Naive thymus-derived CD4-positive, alpha-beta T cell (primary cell): Measurements from ENCODE around the gene FASLG. TPM values are rescaled to one million over a fixed set of nuclear protein-coding genes. Genes with fewer than 3 reads are reported as not detected.
"Not testable (repeated sequence)": the region's sequence is repeated elsewhere in the genome, so short reads cannot be mapped to it uniquely, and the experiment has no call there.

Experiments
- ATAC-seq: fragments of 150-1000 bp; cut with Tn5 transposase; 2 replicates; pipeline ENCODE4 v1.10.0; 2021; ENCODE audit warnings: mild to moderate bottlenecking, moderate library complexity
- CTCF ChIA-PET: fragments of 350-600 bp; sonication (Branson Sonifier 250); formaldehyde crosslinking; loops from one replicate; lab custom pipeline; 2021; ENCODE audit warnings: antibody characterized with exemption; lab: Charles Lee
- POLR2A ChIA-PET: fragments of 350-600 bp; sonication (Branson Sonifier 250); formaldehyde crosslinking; loops from one replicate; lab custom pipeline; 2021; ENCODE audit warnings: antibody characterized with exemption, inconsistent platforms; lab: Charles Lee
- DNase-seq, 9 donors: peaks; one replicate each; pipeline versions ENCODE4 v3.0.0 to v3.0.0-alpha.2; 2020 to 2022; ENCODE audit warnings: mixed read lengths in 1 of 9
- H3K27ac ChIP-seq: one replicate; pipeline ENCODE4 v1.7.0; 2013; ENCODE audit warnings: mild to moderate bottlenecking, low read depth, low read length, moderate library complexity
- H3K27me3 ChIP-seq, 2 donors: one replicate each; pipeline ENCODE4 v1.7.0; 2013; ENCODE audit warnings: low read length in 2 of 2, mild to moderate bottlenecking in 2 of 2, moderate library complexity in 2 of 2; ENCODE audit not compliant: control insufficient read depth in 2 of 2, insufficient read depth in 2 of 2
- H3K36me3 ChIP-seq, 3 experiments: 1 replicate in 2 of 3; 2 replicates in 1 of 3; pipeline ENCODE4 v1.7.0; 2013; ENCODE audit warnings: low read length in 3 of 3, mild to moderate bottlenecking in 3 of 3, moderate library complexity in 1 of 3; ENCODE audit not compliant: insufficient read depth in 3 of 3, control insufficient read depth in 2 of 3
- H3K4me1 ChIP-seq, 2 donors: one replicate each; pipeline ENCODE4 v1.7.0; 2013; ENCODE audit warnings: low read length in 2 of 2, mild to moderate bottlenecking in 2 of 2, moderate library complexity in 1 of 2; ENCODE audit not compliant: control insufficient read depth in 2 of 2, insufficient read depth in 2 of 2
- H3K4me3 ChIP-seq: 2 replicates; pipeline ENCODE4 v1.7.0; 2013; ENCODE audit warnings: mild to moderate bottlenecking, low read length
- H3K9me3 ChIP-seq, 3 experiments: 1 replicate in 2 of 3; 2 replicates in 1 of 3; pipeline ENCODE4 v1.7.0; 2013; ENCODE audit warnings: low read length in 3 of 3; ENCODE audit not compliant: control insufficient read depth in 2 of 3
- H3K27ac Mint-ChIP-seq, 9 donors: one replicate each; pipeline ENCODE4 v1.8.0; 2020 to 2022; ENCODE audit warnings: mixed read lengths in 9 of 9, mild to moderate bottlenecking in 8 of 9, moderate library complexity in 5 of 9, inconsistent platforms in 2 of 9
- H3K27me3 Mint-ChIP-seq, 5 donors: one replicate each; pipeline ENCODE4 v1.8.0; 2021 to 2022; ENCODE audit warnings: mixed read lengths in 5 of 5, mild to moderate bottlenecking in 1 of 5
- H3K36me3 Mint-ChIP-seq, 5 donors: one replicate each; pipeline ENCODE4 v1.8.0; 2020 to 2022; ENCODE audit warnings: mixed read lengths in 5 of 5, mild to moderate bottlenecking in 3 of 5, inconsistent platforms in 1 of 5
- H3K4me1 Mint-ChIP-seq, 7 donors: one replicate each; pipeline ENCODE4 v1.8.0; 2020 to 2022; ENCODE audit warnings: mixed read lengths in 7 of 7, mild to moderate bottlenecking in 3 of 7, inconsistent platforms in 1 of 7
- H3K4me3 Mint-ChIP-seq, 10 donors: one replicate each; pipeline ENCODE4 v1.8.0; 2020 to 2022; ENCODE audit warnings: mild to moderate bottlenecking in 10 of 10, mixed read lengths in 10 of 10, moderate library complexity in 6 of 10, inconsistent platforms in 2 of 10
- H3K9me3 Mint-ChIP-seq, 11 donors: one replicate each; pipeline ENCODE4 v1.8.0; 2020 to 2022; ENCODE audit warnings: mixed read lengths in 11 of 11, mild to moderate bottlenecking in 4 of 11, inconsistent platforms in 1 of 11, moderate library complexity in 1 of 11
- intact Hi-C, 2 donors: fragments of 100-400 bp; cut with micrococcal nuclease; formaldehyde crosslinking; loops; one replicate each; pipeline ENCODE4 v1.15.1; 2023
- polyA plus RNA-seq, 2 donors: library from polyadenylated mRNA; unstranded; fragments of 300-500 nt; fragmentation: Illumina TruSeq; gene quantifications; one replicate each; pipeline ENCODE4 v1.2.3, GENCODE V29; 2021
- total RNA-seq, 6 experiments: library from RNA in 5 of 6; stranded (reverse) in 5 of 6; gene quantifications; 1 replicate in 5 of 6; 2 replicates in 1 of 6; pipeline ENCODE4 v1.2.3 and lab custom pipeline; 2021 to 2026

FASLG gene
- total and polyA plus RNA-seq, 7 experiments from 2014 or later: 0.24 to 5.6 (median 1.9) TPM; not detected in 3

DNA sequence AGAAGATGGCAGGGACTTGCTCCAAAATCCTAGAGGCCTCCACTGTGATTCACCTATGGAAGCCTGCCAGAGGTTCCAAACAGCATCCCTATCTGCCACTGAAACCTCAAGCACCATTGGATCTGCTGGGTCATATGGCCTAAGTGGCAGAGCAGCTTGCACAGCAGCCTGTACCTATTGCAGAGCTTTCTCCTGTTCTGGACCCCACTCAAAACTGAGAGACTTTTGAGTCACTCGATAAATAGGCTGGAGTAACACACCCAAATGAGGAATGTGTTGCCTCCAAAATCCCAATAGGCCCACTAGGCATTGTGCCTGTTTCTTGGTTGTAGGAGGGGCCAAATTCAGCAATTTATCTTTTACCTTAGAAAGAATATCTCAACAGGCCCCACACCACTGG, 32.0 kb downstream of the FASLG start:
- H3K9me3 ChIP-seq, H3K4me3 ChIP-seq, DNase-seq, H3K27me3 Mint-ChIP-seq, H3K27me3 ChIP-seq, ATAC-seq, H3K4me3 Mint-ChIP-seq, POLR2A ChIA-PET, H3K27ac Mint-ChIP-seq, H3K4me1 ChIP-seq, H3K27ac ChIP-seq, H3K36me3 ChIP-seq: not testable (repeated sequence)
- intact Hi-C loops: loop anchor here in 1 of 2 donors (10.0 kb wide), 1 partner anchor 506 kb away; no protein-coding TSS in a partner anchor
- Mint-ChIP-seq H3K4me1 (peaks cover 0 to 11% (median 0%) of the 10 kb centered on the region in 7 donors), H3K36me3 (peaks cover 0 to 19% (median 0%) of the 10 kb centered on the region in 5 donors), H3K9me3 (peaks cover 0 to 15% (median 0%) of the 10 kb centered on the region in 11 donors)
- CTCF ChIA-PET: interaction anchor here (1.0 kb wide), 1 partner anchor 20 kb away, joined by 3 read pairs; no protein-coding TSS in a partner anchor

- no peaks in the 10 kb centered on the region for H3K9me3 ChIP-seq
- Mint-ChIP-seq H3K9me3 (peaks cover 0 to 10% (median 0%) of the 10 kb centered on the region in 11 donors), H3K27me3 (no peaks in the 10 kb centered on the region), H3K4me1 (peaks cover 0 to 53% (median 0%) of the 10 kb centered on the region in 7 donors), H3K36me3 (peaks cover 0 to 12% (median 0%) of the 10 kb centered on the region in 5 donors), H3K27ac (peak overlapping the region in 7 of 9 donors; percentile 87 to 95 (median 92)), H3K4me3 (peak overlapping the region; percentile 64 to 85 (median 70))
- no peaks in the 10 kb centered on the region for H3K36me3 ChIP-seq
- CTCF ChIA-PET: interaction anchor here (0.5 to 1.3 kb wide), 3 partner anchors 20 to 1085 kb away, joined by 3 read pairs; no protein-coding TSS in a partner anchor
- peak in 7 of 9 donors; percentile 33 to 52 (median 48) for DNase-seq
- H3K4me3 ChIP-seq: peak overlapping the region; percentile 19
- peak; percentile 74 for ATAC-seq
- no peaks in the 10 kb centered on the region for H3K27me3 ChIP-seq
- intact Hi-C loops: loop anchor here (1.0 to 10.0 kb wide), 3 partner anchors 22 to 513 kb away; no protein-coding TSS in a partner anchor
- POLR2A ChIA-PET: interaction anchor here (0.9 kb wide), 1 partner anchor 37 kb away, joined by 3 read pairs; no protein-coding TSS in a partner anchor
- H3K27ac ChIP-seq: peak overlapping the region; percentile 50
- peaks cover 63 to 65% of the 10 kb centered on the region in 2 donors for H3K4me1 ChIP-seq
These were observed 38.7 kb downstream of the FASLG start for GRCh38 chr1:172697534-172698002.

- Histone ChIP-seq H3K9me3 (no peaks in the 10 kb centered on the region), H3K4me3 (peak overlapping the region; percentile 37), H3K4me1 (peaks cover 69 to 71% of the 10 kb centered on the region in 2 donors), H3K36me3 (no peaks in the 10 kb centered on the region), H3K27ac (peak overlapping the region; percentile 50), H3K27me3 (no peaks in the 10 kb centered on the region)
- ChIA-PET CTCF (interaction anchor here (0.5 to 1.3 kb wide), 2 partner anchors 19 to 89 kb away, joined by 3 read pairs; no protein-coding TSS in a partner anchor), POLR2A (interaction anchor here (0.7 to 0.9 kb wide), 3 partner anchors 17 to 246 kb away, joined by 3 read pairs; no protein-coding TSS in a partner anchor)
- DNase-seq (peak in 1 of 9 donors; percentile 19), ATAC-seq (no peak)
- Mint-ChIP-seq H3K27ac (peak overlapping the region in 7 of 9 donors; percentile 87 to 95 (median 92)), H3K27me3 (no peaks in the 10 kb centered on the region), H3K4me1 (peaks cover 0 to 53% (median 0%) of the 10 kb centered on the region in 7 donors), H3K4me3 (peak overlapping the region; percentile 9 to 85 (median 70)), H3K9me3 (peaks cover 0 to 7% (median 0%) of the 10 kb centered on the region in 11 donors), H3K36me3 (peaks cover 0 to 8% (median 0%) of the 10 kb centered on the region in 5 donors)
- intact Hi-C loops: loop anchor here in 1 of 2 donors (1.0 to 10.0 kb wide), 2 partner anchors 21 to 513 kb away; no protein-coding TSS in a partner anchor
These were observed 39.3 kb downstream of the FASLG start for GRCh38 chr1:172698224-172698623.

DNA sequence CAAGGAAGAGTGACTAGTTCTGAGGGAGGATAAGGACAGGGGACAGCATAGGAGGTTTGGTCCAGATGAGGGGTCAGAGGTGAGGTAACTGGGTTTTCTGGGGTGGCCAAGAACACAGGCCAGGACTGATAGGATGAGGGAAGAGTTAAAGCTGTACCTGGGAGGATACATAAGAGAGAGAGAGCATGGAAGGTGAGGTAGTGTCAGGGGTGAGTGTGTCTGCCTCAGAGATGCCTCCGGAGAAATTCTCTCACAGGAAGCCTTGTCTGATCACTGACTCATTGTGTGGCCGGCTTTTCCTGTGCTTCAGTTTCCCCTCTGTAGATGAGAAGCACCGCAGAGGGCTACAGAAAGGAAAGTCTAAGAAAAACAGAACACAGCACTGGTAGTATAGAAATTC, 40.2 kb downstream of the FASLG start:
- Histone ChIP-seq H3K4me3 (peak overlapping the region; percentile 37), H3K27ac (peak overlapping the region; percentile 44), H3K9me3 (no peaks in the 10 kb centered on the region), H3K36me3 (no peaks in the 10 kb centered on the region), H3K4me1 (peaks cover 77 to 80% of the 10 kb centered on the region in 2 donors), H3K27me3 (no peaks in the 10 kb centered on the region)
- H3K4me3 Mint-ChIP-seq: peak overlapping the region; percentile 61 to 81 (median 76)
- ATAC-seq (peak; percentile 92), DNase-seq (peak; percentile 13 to 76 (median 65))
- H3K27ac Mint-ChIP-seq: peak overlapping the region in 7 of 9 donors; percentile 87 to 98 (median 92)
- H3K27me3 Mint-ChIP-seq: no peaks in the 10 kb centered on the region
- POLR2A ChIA-PET: interaction anchor here (0.9 to 1.9 kb wide), 4 partner anchors 10 to 58 kb away, joined by 4 to 6 read pairs (median 4); no protein-coding TSS in a partner anchor
- H3K4me1 Mint-ChIP-seq: peaks cover 0 to 53% (median 0%) of the 10 kb centered on the region in 7 donors
- CTCF ChIA-PET: interaction anchor here (0.5 to 1.3 kb wide), 4 partner anchors 17 to 45 kb away, joined by 3 to 6 read pairs (median 4); no protein-coding TSS in a partner anchor
- H3K36me3 Mint-ChIP-seq: peaks cover 0 to 8% (median 0%) of the 10 kb centered on the region in 5 donors
- peaks cover 0 to 7% (median 0%) of the 10 kb centered on the region in 11 donors for H3K9me3 Mint-ChIP-seq
- intact Hi-C loops: loop anchor here (1.0 to 10.0 kb wide), 9 partner anchors 9 to 514 kb away; no protein-coding TSS in a partner anchor

GRCh38 chr1:172699695-172700227, 40.9 kb downstream of the FASLG start:
- Histone ChIP-seq H3K4me1 (peaks cover 83 to 87% of the 10 kb centered on the region in 2 donors), H3K27ac (peak overlapping the region; percentile 26), H3K27me3 (no peaks in the 10 kb centered on the region), H3K9me3 (no peaks in the 10 kb centered on the region), H3K4me3 (peak overlapping the region; percentile 37), H3K36me3 (no peaks in the 10 kb centered on the region)
- H3K36me3 Mint-ChIP-seq: peaks cover 0 to 8% (median 0%) of the 10 kb centered on the region in 5 donors
- H3K9me3 Mint-ChIP-seq: peaks cover 0 to 7% (median 0%) of the 10 kb centered on the region in 11 donors
- no peaks in the 10 kb centered on the region for H3K27me3 Mint-ChIP-seq
- H3K4me1 Mint-ChIP-seq: peaks cover 0 to 53% (median 0%) of the 10 kb centered on the region in 7 donors
- POLR2A ChIA-PET: interaction anchor here (0.9 to 1.9 kb wide), 5 partner anchors 9 to 61 kb away, joined by 3 to 6 read pairs (median 4); no protein-coding TSS in a partner anchor
- peak overlapping the region in 7 of 9 donors; percentile 87 to 98 (median 92) for H3K27ac Mint-ChIP-seq
- no peak for ATAC-seq
- intact Hi-C loops: loop anchor here (1.0 to 10.0 kb wide), 9 partner anchors 9 to 515 kb away; no protein-coding TSS in a partner anchor
- CTCF ChIA-PET: interaction anchor here (0.6 to 1.3 kb wide), 3 partner anchors 17 to 45 kb away, joined by 3 to 4 read pairs (median 3); no protein-coding TSS in a partner anchor
- peak overlapping the region; percentile 61 to 81 (median 76) for H3K4me3 Mint-ChIP-seq
- DNase-seq: no peak

- peak overlapping the region in 3 of 10 donors; percentile 61 to 81 (median 71) for H3K4me3 Mint-ChIP-seq
- H3K27me3 Mint-ChIP-seq: no peaks in the 10 kb centered on the region
- no peak overlapping the region for H3K4me3 ChIP-seq
- peaks cover 0 to 7% (median 0%) of the 10 kb centered on the region in 11 donors for H3K9me3 Mint-ChIP-seq
- H3K36me3 Mint-ChIP-seq: peaks cover 0 to 3% (median 0%) of the 10 kb centered on the region in 5 donors
- H3K9me3 ChIP-seq: no peaks in the 10 kb centered on the region
- CTCF ChIA-PET: interaction anchor here (1.3 kb wide), 1 partner anchor 19 kb away, joined by 3 read pairs; no protein-coding TSS in a partner anchor
- POLR2A ChIA-PET: interaction anchor here (0.7 to 1.9 kb wide), 4 partner anchors 13 to 1044 kb away, joined by 3 to 6 read pairs (median 4); no protein-coding TSS in a partner anchor
- no peaks in the 10 kb centered on the region for H3K27me3 ChIP-seq
- H3K4me1 ChIP-seq: peaks cover 88 to 94% of the 10 kb centered on the region in 2 donors
- peaks cover 0 to 51% (median 0%) of the 10 kb centered on the region in 7 donors for H3K4me1 Mint-ChIP-seq
- ATAC-seq: no peak
- peak overlapping the region in 2 of 9 donors; percentile 87 to 91 for H3K27ac Mint-ChIP-seq
- H3K36me3 ChIP-seq: no peaks in the 10 kb centered on the region
- no peak for DNase-seq
- H3K27ac ChIP-seq: no peak overlapping the region
- intact Hi-C loops: no loop called here
These were observed 41.7 kb downstream of the FASLG start for GRCh38 chr1:172700556-172700955.
